Transverse colon (tissue), 4 donors: ENCODE results near the gene RAD23B. TPM values are rescaled to one million over a fixed set of nuclear protein-coding genes. Genes with fewer than 3 reads are reported as not detected.

Source experiments
- DNase-seq: peaks from one replicate; pipeline ENCODE4 v3.0.0-alpha.2; 2019
- H3K27ac ChIP-seq, 4 donors: fragments of 200-600 bp; sonication (generic); 2 replicates each; pipeline ENCODE4 v1.5.1; 2016 to 2018; ENCODE audit warnings: inconsistent platforms in 4 of 4
- H3K27me3 ChIP-seq: fragments of 200-600 bp; sonication (generic); 2 replicates; pipeline ENCODE4 v1.5.1; 2017; ENCODE audit warnings: inconsistent platforms
- H3K36me3 ChIP-seq, 4 donors: fragments of 200-600 bp; sonication (generic); 2 replicates each; pipeline ENCODE4 v1.5.1; 2017 to 2019; ENCODE audit warnings: inconsistent platforms in 4 of 4
- H3K4me1 ChIP-seq, 4 donors: fragments of 200-600 bp; sonication (generic); 2 replicates each; pipeline ENCODE4 v1.5.1; 2017 to 2020; ENCODE audit warnings: inconsistent platforms in 4 of 4
- H3K4me3 ChIP-seq, 4 donors: fragments of 200-600 bp; sonication (generic); 1 replicate in 1 of 4; 2 replicates in 3 of 4; pipeline versions ENCODE4 v1.5.1 to v1.6.1; 2017 to 2019; ENCODE audit warnings: inconsistent platforms in 4 of 4
- H3K9me3 ChIP-seq, 2 donors: fragments of 200-600 bp; sonication (generic); 2 replicates each; pipeline ENCODE4 v1.5.1; 2017 to 2019; ENCODE audit warnings: inconsistent platforms in 2 of 2
- EP300 ChIP-seq: sonication (generic); formaldehyde crosslinking; IDR thresholded peaks from one replicate; pipeline ENCODE4 v1.6.1; 2017; ENCODE audit warnings: antibody characterized with exemption, low read depth
- POLR2A ChIP-seq: fragments of 450-650 bp; IDR thresholded peaks from one replicate; pipeline ENCODE4 v1.6.1; 2016; ENCODE audit warnings: antibody characterized with exemption, mild to moderate bottlenecking, moderate library complexity
- POLR2AphosphoS5 ChIP-seq, 3 donors: sonication (generic); formaldehyde crosslinking; IDR thresholded peaks; one replicate each; pipeline ENCODE4 v1.6.1; 2016; ENCODE audit warnings: antibody characterized with exemption in 3 of 3
- WGBS, 2 donors: methylation state at CpG; one replicate each; pipeline ENCODE4 v1.1.5; 2018; ENCODE audit warnings: low coverage in 1 of 2; 5-methylcytosine and 5-hydroxymethylcytosine counted together
- in situ Hi-C, 4 donors: fragments of 200-750 bp; cut with MboI; loops; one replicate each; pipeline versions ENCODE4 v1.15.0 to v1.15.1; 2017; ENCODE audit warnings: low sequenced_read_pairs in 3 of 4, low pct_ligation_motif_present in 1 of 4, low pct_unique_long_range_greater_than_20kb in 1 of 4
- intact Hi-C: fragments of 100-400 bp; cut with DNase I; formaldehyde crosslinking; loops from one replicate; pipeline ENCODE4 v1.15.1; 2023; ENCODE audit warnings: low total_unique reads
- total RNA-seq, 4 donors: library from RNA; depleted of rRNA; stranded (reverse); fragments of >200 nt; gene quantifications; one replicate each; pipeline ENCODE4 v1.1.0, GENCODE V29; 2016
- TF ChIP-seq, protein P1 (sequence below), 5 experiments: fragments of 200-600 bp in 3 of 5; fragments of 450-650 bp in 2 of 5; sonication (generic) in 3 of 5; IDR thresholded peaks; 1 replicate in 2 of 5; 2 replicates in 3 of 5; pipeline ENCODE4 v1.5.1; 2016 to 2017; ENCODE audit warnings: antibody characterized with exemption in 5 of 5, inconsistent platforms in 3 of 5, mild to moderate bottlenecking in 2 of 5, moderate library complexity in 1 of 5

RAD23B gene
- total RNA-seq, 4 donors from 2014 or later: 41.8 to 75.2 (median 54.9) TPM

DNA sequence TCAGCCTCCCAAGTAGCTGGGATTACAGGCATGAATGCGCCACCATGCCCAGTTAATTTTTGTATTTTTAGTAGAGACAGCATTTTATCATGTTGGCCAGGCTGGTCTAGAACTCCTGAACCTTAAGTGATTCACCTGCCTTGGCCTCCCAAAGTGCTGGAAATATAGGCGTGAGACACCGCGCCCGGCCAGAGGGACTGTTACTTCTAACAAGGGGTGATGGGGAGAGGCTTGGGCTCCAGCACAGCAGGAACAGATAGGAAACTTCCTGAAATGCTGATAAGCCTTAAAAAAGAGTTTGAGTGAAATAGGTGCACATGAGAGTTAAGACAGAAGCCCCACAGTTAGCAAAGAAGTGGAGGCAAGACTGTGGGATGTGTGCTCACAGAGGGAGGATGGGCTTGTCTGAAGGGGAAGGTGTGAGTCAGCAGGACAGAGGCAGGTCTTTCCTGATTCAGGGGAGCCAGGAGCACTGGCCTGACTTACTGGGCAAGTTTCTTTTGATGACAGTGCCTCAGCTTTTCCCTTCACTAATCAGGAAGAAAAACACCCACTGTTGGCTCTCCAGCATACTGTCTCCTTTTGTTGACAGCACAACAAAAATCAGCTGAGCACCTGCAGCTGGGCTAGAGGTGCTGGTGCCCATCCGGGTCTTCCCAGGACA lies 68.4 kb downstream of the RAD23B start:
- intact Hi-C loops: no loop called here
- WGBS, 2 donors: 80 to 84% methylated on average over 1 to 6 of the region's 6 CpGs
- Histone ChIP-seq H3K27ac (no peak overlapping the region), H3K36me3 (no peaks in the 10 kb centered on the region), H3K9me3 (no peaks in the 10 kb centered on the region), H3K4me3 (no peak overlapping the region), H3K27me3 (no peaks in the 10 kb centered on the region), H3K4me1 (no peaks in the 10 kb centered on the region)
- DNase-seq: no peak
- no peak for TF ChIP-seq POLR2AphosphoS5 (IDR thresholded peaks at IDR 0.05)
- TF ChIP-seq, protein P1, sequence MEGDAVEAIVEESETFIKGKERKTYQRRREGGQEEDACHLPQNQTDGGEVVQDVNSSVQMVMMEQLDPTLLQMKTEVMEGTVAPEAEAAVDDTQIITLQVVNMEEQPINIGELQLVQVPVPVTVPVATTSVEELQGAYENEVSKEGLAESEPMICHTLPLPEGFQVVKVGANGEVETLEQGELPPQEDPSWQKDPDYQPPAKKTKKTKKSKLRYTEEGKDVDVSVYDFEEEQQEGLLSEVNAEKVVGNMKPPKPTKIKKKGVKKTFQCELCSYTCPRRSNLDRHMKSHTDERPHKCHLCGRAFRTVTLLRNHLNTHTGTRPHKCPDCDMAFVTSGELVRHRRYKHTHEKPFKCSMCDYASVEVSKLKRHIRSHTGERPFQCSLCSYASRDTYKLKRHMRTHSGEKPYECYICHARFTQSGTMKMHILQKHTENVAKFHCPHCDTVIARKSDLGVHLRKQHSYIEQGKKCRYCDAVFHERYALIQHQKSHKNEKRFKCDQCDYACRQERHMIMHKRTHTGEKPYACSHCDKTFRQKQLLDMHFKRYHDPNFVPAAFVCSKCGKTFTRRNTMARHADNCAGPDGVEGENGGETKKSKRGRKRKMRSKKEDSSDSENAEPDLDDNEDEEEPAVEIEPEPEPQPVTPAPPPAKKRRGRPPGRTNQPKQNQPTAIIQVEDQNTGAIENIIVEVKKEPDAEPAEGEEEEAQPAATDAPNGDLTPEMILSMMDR (IDR thresholded peaks at IDR 0.05): no peak
- no peak for TF ChIP-seq EP300
- TF ChIP-seq POLR2A: no peak
- in situ Hi-C loops: no loop called here

DNA sequence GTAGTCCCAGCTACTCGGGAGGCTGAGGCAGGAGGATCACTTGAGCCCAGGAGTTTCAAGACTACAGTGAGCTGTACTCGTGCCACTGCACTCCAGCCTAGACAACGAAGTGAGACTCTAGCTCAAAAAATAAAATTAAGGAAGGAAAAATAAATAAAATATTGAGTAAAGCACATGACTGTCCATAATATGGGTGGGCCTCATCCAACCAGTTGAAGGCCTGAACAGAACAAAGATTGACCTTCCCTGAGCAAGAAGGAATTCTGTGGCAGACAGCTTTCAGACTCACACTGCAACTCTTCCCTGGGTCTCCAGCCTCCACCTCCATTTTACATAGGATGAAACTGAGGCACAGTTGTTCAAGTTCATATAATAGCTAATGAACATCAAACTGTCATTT lies 72.3 kb downstream of the RAD23B start:
- 77% methylated on average over 3 of the region's 3 CpGs; no CpG with 5 or more reads in 1 of the 2 donors for whole genome bisulfite sequencing, 2 donors
- TF ChIP-seq, protein P1 (IDR thresholded peaks at IDR 0.05): no peak
- TF ChIP-seq POLR2A: no peak
- TF ChIP-seq POLR2AphosphoS5 (IDR thresholded peaks at IDR 0.05): no peak
- TF ChIP-seq EP300: no peak
- Histone ChIP-seq H3K36me3 (no peaks in the 10 kb centered on the region), H3K27me3 (no peaks in the 10 kb centered on the region), H3K4me1 (no peaks in the 10 kb centered on the region), H3K9me3 (no peaks in the 10 kb centered on the region), H3K27ac (no peak overlapping the region), H3K4me3 (no peak overlapping the region)
- no peak for DNase-seq
- in situ Hi-C loops (no loop called here), intact Hi-C loops (no loop called here)

DNA sequence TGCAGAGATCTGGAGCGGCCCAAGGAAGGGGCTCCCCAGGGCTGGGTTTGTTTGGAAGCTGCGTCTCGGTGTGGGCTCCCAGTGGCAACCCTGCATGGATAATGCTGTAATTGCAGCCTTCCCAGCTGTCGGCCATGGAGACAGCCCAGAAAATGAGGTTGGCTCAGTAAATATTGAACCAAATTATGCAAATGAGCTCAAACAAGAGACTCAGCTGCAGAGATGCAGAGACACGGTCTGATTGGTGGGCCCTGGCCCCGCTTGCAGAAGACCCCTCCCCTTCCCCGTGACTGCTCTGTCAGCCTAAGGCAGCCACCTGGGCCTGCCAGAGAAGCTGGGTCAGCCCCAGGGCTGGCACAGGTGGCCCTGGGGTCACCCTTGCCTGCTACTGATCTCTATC lies 75.9 kb downstream of the RAD23B start:
- intact Hi-C loops: no loop called here
- WGBS, 2 donors: 72% methylated on average over 7 of the region's 7 CpGs; no CpG with 5 or more reads in 1 of the 2 donors
- in situ Hi-C loops: no loop called here
- Histone ChIP-seq H3K4me3 (no peak overlapping the region), H3K36me3 (no peaks in the 10 kb centered on the region), H3K9me3 (no peaks in the 10 kb centered on the region), H3K4me1 (no peaks in the 10 kb centered on the region), H3K27ac (no peak overlapping the region), H3K27me3 (no peaks in the 10 kb centered on the region)
- TF ChIP-seq, protein P1 (IDR thresholded peaks at IDR 0.05): no peak
- no peak for TF ChIP-seq POLR2AphosphoS5 (IDR thresholded peaks at IDR 0.05)
- DNase-seq: no peak

DNA sequence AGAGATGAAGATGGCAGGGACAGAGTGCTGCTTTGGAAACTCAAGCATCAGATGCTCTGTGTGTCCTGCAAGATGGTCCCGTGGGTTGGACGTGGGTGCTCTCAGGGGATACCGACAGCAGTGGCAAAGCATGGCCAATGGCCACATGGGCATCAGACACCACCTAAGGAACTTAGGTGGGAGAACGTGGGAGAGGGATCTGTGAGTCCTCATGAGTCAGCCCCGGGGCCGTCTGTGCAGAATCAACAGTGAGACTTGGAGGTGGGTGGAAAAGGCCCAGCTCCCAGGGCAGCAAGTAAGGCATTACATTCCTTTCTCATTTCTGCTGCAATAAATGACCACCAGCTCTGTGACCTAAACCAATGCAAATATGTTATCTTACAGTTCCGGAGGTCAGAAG lies 77.0 kb downstream of the RAD23B start:
- no peak for TF ChIP-seq POLR2A
- Histone ChIP-seq H3K36me3 (no peaks in the 10 kb centered on the region), H3K4me3 (no peak overlapping the region), H3K27me3 (no peaks in the 10 kb centered on the region), H3K4me1 (no peaks in the 10 kb centered on the region), H3K9me3 (no peaks in the 10 kb centered on the region), H3K27ac (no peak overlapping the region)
- in situ Hi-C loops (no loop called here), intact Hi-C loops (no loop called here)
- DNase-seq: no peak
- WGBS, 2 donors: 79 to 86% methylated on average over 3 to 7 of the region's 7 CpGs

DNA sequence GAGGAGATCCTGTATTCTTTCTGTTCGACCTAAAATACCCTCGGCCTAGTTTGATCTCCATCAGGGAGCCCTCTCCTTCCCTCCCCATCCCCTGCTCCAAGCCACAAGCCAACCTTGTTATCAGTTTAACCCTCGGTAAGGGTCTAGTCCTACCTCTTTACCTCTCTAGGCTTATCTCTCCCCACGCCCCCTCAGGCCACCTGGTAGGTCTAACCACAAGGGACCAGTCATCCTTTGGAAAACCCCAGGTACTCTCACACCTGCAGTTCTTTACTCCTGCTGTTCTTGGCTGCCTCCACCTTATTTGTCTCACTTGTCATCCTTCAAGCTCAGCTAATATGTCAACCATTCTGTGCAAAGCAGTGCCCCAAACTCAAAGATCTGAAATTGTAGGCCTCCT lies 78.7 kb downstream of the RAD23B start:
- no peaks in the 10 kb centered on the region for H3K36me3 ChIP-seq
- DNase-seq: no peak
- TF ChIP-seq POLR2A (no peak), POLR2AphosphoS5 (IDR thresholded peaks at IDR 0.05) (no peak), EP300 (no peak)
- TF ChIP-seq, protein P1 (IDR thresholded peaks at IDR 0.05): no peak
- H3K9me3 ChIP-seq: no peaks in the 10 kb centered on the region
- in situ Hi-C loops: no loop called here
- intact Hi-C loops: no loop called here
- H3K27me3 ChIP-seq: peaks cover 4% of the 10 kb centered on the region
- 80 to 83% methylated on average over 3 to 4 of the region's 4 CpGs for WGBS, 2 donors
- no peak overlapping the region for H3K4me3 ChIP-seq
- H3K27ac ChIP-seq: no peak overlapping the region
- no peaks in the 10 kb centered on the region for H3K4me1 ChIP-seq
